Neutrophil (primary cell): Measurements from ENCODE around the gene VPS37C.

Source experiments
- H3K27ac ChIP-seq: fragments of 200-600 bp; sonication (generic); 2 replicates; pipeline ENCODE4 v1.5.1; 2016; ENCODE audit warnings: mild to moderate bottlenecking, moderate library complexity
- H3K27me3 ChIP-seq: fragments of 200-600 bp; sonication (generic); 2 replicates; pipeline ENCODE4 v1.6.0; 2016; ENCODE audit warnings: mild to moderate bottlenecking
- H3K36me3 ChIP-seq: fragments of 200-600 bp; sonication (generic); 2 replicates; pipeline ENCODE4 v1.5.1; 2017
- H3K4me1 ChIP-seq, 2 experiments: fragments of 200-600 bp in 1 of 2; sonication (generic) in 1 of 2; 1 replicate in 1 of 2; 2 replicates in 1 of 2; pipeline versions ENCODE4 v1.5.1 to v1.6.1; 2013 to 2016; ENCODE audit warnings: low read depth in 1 of 2, low read length in 1 of 2, mild to moderate bottlenecking in 1 of 2, moderate library complexity in 1 of 2; ENCODE audit not compliant: control insufficient read depth in 1 of 2, insufficient read depth in 1 of 2
- H3K4me3 ChIP-seq, 2 experiments: fragments of 200-600 bp in 1 of 2; sonication (generic) in 1 of 2; 1 replicate in 1 of 2; 2 replicates in 1 of 2; pipeline ENCODE4 v1.5.1; 2013 to 2016; ENCODE audit warnings: low read depth in 1 of 2, low read length in 1 of 2, mild to moderate bottlenecking in 1 of 2, moderate library complexity in 1 of 2
- H3K9me3 ChIP-seq: fragments of 200-600 bp; sonication (generic); 2 replicates; pipeline ENCODE4 v1.5.1; 2016
- TF ChIP-seq, protein P1 (sequence below): fragments of 200-600 bp; sonication (generic); IDR thresholded peaks from 2 replicates; pipeline ENCODE4 v1.5.1; 2016; ENCODE audit warnings: antibody characterized with exemption

The VPS37C gene

DNA sequence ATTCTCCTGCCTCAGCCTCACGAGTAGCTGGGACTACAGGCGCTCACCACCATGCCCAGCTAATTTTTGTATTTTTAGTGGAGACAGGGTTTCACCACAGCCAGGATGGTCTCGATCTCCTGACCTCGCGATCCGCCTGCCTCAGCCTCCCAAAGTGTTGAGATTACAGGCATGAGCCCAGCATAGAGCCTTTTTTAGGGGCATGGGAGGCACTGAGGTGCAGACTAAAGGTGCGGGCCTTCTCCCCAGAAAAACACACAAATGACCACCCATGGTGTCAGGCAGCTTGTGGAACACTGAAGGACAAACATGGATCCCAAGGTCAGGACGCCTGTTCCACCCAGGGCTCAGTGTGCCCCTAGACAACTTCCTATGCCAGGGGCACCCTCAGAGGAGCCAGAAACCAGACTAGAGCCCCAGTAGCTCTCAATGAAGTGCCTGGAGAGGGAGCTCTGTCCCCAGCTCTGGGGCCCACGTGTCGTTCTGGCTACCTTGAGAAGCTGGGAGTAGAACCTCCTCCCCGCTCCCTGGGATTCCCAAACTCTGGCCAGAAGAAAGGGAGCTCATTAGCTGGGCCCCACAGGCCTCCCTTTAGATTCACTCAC is 80.1 kb downstream of the VPS37C start:
- Histone ChIP-seq H3K9me3 (no peaks in the 10 kb centered on the region), H3K4me1 (no peaks in the 10 kb centered on the region), H3K4me3 (no peak overlapping the region), H3K27ac (no peak overlapping the region), H3K36me3 (no peaks in the 10 kb centered on the region), H3K27me3 (peaks cover 24% of the 10 kb centered on the region)
- TF ChIP-seq, protein P1, sequence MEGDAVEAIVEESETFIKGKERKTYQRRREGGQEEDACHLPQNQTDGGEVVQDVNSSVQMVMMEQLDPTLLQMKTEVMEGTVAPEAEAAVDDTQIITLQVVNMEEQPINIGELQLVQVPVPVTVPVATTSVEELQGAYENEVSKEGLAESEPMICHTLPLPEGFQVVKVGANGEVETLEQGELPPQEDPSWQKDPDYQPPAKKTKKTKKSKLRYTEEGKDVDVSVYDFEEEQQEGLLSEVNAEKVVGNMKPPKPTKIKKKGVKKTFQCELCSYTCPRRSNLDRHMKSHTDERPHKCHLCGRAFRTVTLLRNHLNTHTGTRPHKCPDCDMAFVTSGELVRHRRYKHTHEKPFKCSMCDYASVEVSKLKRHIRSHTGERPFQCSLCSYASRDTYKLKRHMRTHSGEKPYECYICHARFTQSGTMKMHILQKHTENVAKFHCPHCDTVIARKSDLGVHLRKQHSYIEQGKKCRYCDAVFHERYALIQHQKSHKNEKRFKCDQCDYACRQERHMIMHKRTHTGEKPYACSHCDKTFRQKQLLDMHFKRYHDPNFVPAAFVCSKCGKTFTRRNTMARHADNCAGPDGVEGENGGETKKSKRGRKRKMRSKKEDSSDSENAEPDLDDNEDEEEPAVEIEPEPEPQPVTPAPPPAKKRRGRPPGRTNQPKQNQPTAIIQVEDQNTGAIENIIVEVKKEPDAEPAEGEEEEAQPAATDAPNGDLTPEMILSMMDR, result no peak

DNA sequence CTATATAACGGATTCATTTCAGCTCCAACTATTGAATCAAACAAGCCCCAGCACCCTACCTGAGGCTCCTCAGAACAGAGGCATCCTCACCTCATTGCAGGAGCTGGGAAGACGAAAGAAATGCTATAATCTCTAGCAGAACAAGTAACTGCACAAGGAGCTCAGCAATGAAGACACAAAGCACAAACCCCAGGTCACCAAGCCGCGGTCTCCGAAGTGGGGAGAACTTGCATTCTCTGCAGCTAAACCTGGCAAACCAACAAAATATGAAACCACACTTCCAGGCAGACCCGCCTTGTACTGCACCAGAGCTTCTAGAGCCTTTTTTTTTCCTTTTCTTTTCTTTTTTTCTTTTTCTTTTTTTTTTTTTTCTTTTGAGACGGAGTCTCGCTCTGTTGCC is 80.7 kb downstream of the VPS37C start:
- no peaks in the 10 kb centered on the region for H3K4me1 ChIP-seq
- TF ChIP-seq, protein P1, result no peak
- peaks cover 24% of the 10 kb centered on the region for H3K27me3 ChIP-seq
- no peak overlapping the region for H3K27ac ChIP-seq
- no peak overlapping the region for H3K4me3 ChIP-seq
- no peaks in the 10 kb centered on the region for H3K9me3 ChIP-seq
- no peaks in the 10 kb centered on the region for H3K36me3 ChIP-seq
